Activated CD4-positive, alpha-beta memory T cell treated with anti-CD3 and anti-CD28 coated beads for 36 hours (primary cell): Measurements from ENCODE around the gene CIB1. TPM values are rescaled to one million over a fixed set of nuclear protein-coding genes. Genes with fewer than 3 reads are reported as not detected.

Source experiments
- CTCF ChIA-PET: fragments of 350-600 bp; sonication (Branson Sonifier 250); formaldehyde crosslinking; loops from one replicate; lab custom pipeline; 2021; ENCODE audit warnings: antibody characterized with exemption, inconsistent platforms; lab: Charles Lee
- POLR2A ChIA-PET: fragments of 350-600 bp; sonication (Branson Sonifier 250); formaldehyde crosslinking; loops from one replicate; lab custom pipeline; 2021; ENCODE audit warnings: antibody characterized with exemption; lab: Charles Lee
- DNase-seq: peaks from one replicate; pipeline ENCODE4 v3.0.0-alpha.2; 2020
- H3K27ac Mint-ChIP-seq: one replicate; pipeline ENCODE4 v1.8.0; 2021; ENCODE audit warnings: mixed read lengths
- H3K27me3 Mint-ChIP-seq: one replicate; pipeline ENCODE4 v1.8.0; 2021; ENCODE audit warnings: mixed read lengths
- H3K36me3 Mint-ChIP-seq: one replicate; pipeline ENCODE4 v1.8.0; 2021; ENCODE audit warnings: mixed read lengths
- H3K4me1 Mint-ChIP-seq: one replicate; pipeline ENCODE4 v1.8.0; 2021; ENCODE audit warnings: low read depth, mixed read lengths
- H3K4me3 Mint-ChIP-seq: one replicate; pipeline ENCODE4 v1.8.0; 2021; ENCODE audit warnings: mild to moderate bottlenecking, mixed read lengths
- H3K9me3 Mint-ChIP-seq: one replicate; pipeline ENCODE4 v1.8.0; 2021; ENCODE audit warnings: mixed read lengths
- intact Hi-C: fragments of 100-400 bp; cut with micrococcal nuclease; formaldehyde crosslinking; loops from one replicate; pipeline ENCODE4 v1.15.1; 2023
- total RNA-seq, 2 experiments: library from RNA; stranded (reverse); gene quantifications; one replicate each; pipeline ENCODE4 v1.2.3, GENCODE V29; 2021

Gene CIB1
- total RNA-seq, 2 experiments from 2014 or later, result 162 to 170 TPM

DNA sequence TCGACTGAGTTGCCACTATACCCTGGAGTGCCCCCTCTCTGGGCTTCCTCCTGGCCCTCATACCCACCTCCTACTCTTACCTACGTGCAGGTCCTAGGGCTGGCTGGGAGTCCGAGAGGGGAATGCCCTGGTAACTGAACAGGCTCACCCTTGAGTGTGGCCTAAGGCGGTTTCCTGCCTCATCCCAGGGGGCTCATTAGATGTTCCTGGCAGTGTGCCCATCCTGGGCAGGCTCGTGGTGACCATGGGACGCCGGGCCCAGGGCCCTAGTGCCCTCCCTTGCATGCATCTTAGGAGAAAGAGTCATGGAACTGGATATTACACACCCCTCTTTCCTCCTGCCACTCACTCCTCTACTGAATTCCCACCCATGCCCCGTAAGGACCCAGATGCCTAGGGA, 29.8 kb downstream of the CIB1 start:
- ChIA-PET CTCF (interaction anchor here (1.7 to 2.4 kb wide), 2 partner anchors 14 to 17 kb away, joined by 5 to 11 read pairs; no protein-coding TSS in a partner anchor), POLR2A (no interaction called here)
- H3K4me1 Mint-ChIP-seq, result peaks cover 26% of the 10 kb centered on the region
- H3K27me3 Mint-ChIP-seq, result no peaks in the 10 kb centered on the region
- no peaks in the 10 kb centered on the region for H3K36me3 Mint-ChIP-seq
- H3K9me3 Mint-ChIP-seq, result no peaks in the 10 kb centered on the region
- no peak overlapping the region for H3K4me3 Mint-ChIP-seq
- intact Hi-C loops, result no loop called here
- H3K27ac Mint-ChIP-seq, result no peak overlapping the region
- no peak for DNase-seq

GRCh38 chr15:90203473-90203872, 30.3 kb downstream of the CIB1 start:
- no peaks in the 10 kb centered on the region for H3K9me3 Mint-ChIP-seq
- intact Hi-C loops, result no loop called here

DNA sequence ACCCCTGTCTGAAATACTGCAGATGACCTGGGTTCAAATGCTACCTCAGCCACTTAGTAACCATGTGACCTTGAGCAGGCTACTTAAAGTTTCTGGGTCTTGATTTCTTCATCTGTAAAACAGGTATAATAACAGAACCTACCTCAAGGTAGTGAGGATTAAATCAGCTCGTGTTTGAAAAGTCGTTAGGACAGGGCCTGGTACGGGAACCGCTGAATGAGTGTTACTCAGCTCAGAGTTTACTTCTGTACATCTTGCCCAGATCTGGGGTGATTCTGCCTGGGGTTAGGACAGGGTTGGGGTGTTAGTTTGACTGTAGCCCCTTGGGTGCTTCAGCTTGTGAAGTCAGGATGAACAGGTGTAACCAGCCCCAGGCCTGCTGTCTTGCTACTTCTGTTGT, 30.8 kb downstream of the CIB1 start:
- H3K4me1 Mint-ChIP-seq, result peaks cover 23% of the 10 kb centered on the region
- no peaks in the 10 kb centered on the region for H3K36me3 Mint-ChIP-seq
- H3K27me3 Mint-ChIP-seq, result no peaks in the 10 kb centered on the region
- no peaks in the 10 kb centered on the region for H3K9me3 Mint-ChIP-seq
- ChIA-PET POLR2A (interaction anchor here (1.0 kb wide), 1 partner anchor 26 kb away, joined by 3 read pairs; no protein-coding TSS in a partner anchor), CTCF (interaction anchor here (0.6 to 1.7 kb wide), 2 partner anchors 18 to 724 kb away, joined by 3 to 5 read pairs; no protein-coding TSS in a partner anchor)
- no peak for DNase-seq
- H3K27ac Mint-ChIP-seq, result no peak overlapping the region
- intact Hi-C loops, result no loop called here
- H3K4me3 Mint-ChIP-seq, result peak overlapping the region; percentile 74

More at GRCh38 chr15:90203473-90203872, 30.3 kb downstream of the CIB1 start:
- Mint-ChIP-seq H3K36me3 (no peaks in the 10 kb centered on the region), H3K4me1 (peaks cover 23% of the 10 kb centered on the region), H3K27me3 (no peaks in the 10 kb centered on the region), H3K4me3 (no peak overlapping the region), H3K27ac (no peak overlapping the region)
- CTCF ChIA-PET, result interaction anchor here (1.7 kb wide), 1 partner anchor 18 kb away, joined by 5 read pairs; no protein-coding TSS in a partner anchor
- DNase-seq, result no peak
- POLR2A ChIA-PET, result interaction anchor here (1.0 kb wide), 1 partner anchor 25 kb away, joined by 3 read pairs; no protein-coding TSS in a partner anchor

DNA sequence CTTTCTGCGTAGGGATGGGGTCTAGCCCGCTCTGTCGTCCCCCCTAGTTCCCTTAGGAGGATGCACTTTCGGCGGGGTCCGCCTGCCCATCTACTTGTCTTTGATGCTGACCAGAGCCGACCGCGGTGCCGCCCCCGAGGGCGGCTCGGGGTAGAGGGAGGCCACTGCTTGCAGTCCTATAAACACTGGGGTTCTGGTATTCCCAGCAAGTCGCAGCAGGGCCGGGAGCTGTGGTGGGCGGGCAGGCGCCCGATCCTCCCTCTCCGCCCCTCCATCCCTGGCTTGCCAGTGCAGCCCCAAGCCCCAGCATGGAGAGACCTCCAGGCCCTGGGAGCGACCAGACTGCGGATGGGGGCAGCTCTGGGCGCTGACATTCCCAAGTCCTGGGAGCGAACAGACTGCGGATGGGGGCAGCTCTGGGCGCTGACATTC, 31.8 kb downstream of the CIB1 start:
- Mint-ChIP-seq H3K36me3 (no peaks in the 10 kb centered on the region), H3K27me3 (no peaks in the 10 kb centered on the region), H3K4me1 (peaks cover 23% of the 10 kb centered on the region), H3K9me3 (no peaks in the 10 kb centered on the region), H3K27ac (no peak overlapping the region), H3K4me3 (peak overlapping the region; percentile 74)
- ChIA-PET POLR2A (interaction anchor here (1.0 to 2.6 kb wide), 4 partner anchors 10 to 308 kb away, joined by 3 to 23 read pairs (median 4); partner anchors contain the start of genes AP3S2, CIB1 and GDPGP1), CTCF (interaction anchor here (1.0 to 2.6 kb wide), 3 partner anchors 10 to 19 kb away, joined by 4 to 10 read pairs (median 6); no protein-coding TSS in a partner anchor)
- intact Hi-C loops, result loop anchor here (2.0 kb wide), 1 partner anchor 17 kb away; no protein-coding TSS in a partner anchor
- no peak for DNase-seq

GRCh38 chr15:90201130-90201943, 32.4 kb downstream of the CIB1 start, which contains the start of gene SEMA4B:
SEMA4B (plus strand) TSS chr15:90201330; CDS start chr15:90201579, 249 bp downstream.
- DNase-seq, result peak; percentile 77
- ChIA-PET CTCF (interaction anchor here (0.6 to 2.6 kb wide), 13 partner anchors 9 to 466 kb away, joined by 3 to 10 read pairs (median 4); no protein-coding TSS in a partner anchor), POLR2A (interaction anchor here (0.8 to 2.6 kb wide), 5 partner anchors 8 to 308 kb away, joined by 3 to 23 read pairs (median 3); partner anchors contain the start of genes AP3S2, CIB1 and GDPGP1)
- Mint-ChIP-seq H3K4me3 (peak within 1 kb of the TSS; percentile 76), H3K36me3 (no peaks in the 10 kb centered on the region), H3K9me3 (no peaks in the 10 kb centered on the region), H3K27ac (peak within 1 kb of the TSS; percentile 62), H3K27me3 (no peaks in the 10 kb centered on the region), H3K4me1 (peaks cover 18% of the 10 kb centered on the region)
- intact Hi-C loops, result loop anchor here (2.0 kb wide), 1 partner anchor 17 kb away; no protein-coding TSS in a partner anchor

DNA sequence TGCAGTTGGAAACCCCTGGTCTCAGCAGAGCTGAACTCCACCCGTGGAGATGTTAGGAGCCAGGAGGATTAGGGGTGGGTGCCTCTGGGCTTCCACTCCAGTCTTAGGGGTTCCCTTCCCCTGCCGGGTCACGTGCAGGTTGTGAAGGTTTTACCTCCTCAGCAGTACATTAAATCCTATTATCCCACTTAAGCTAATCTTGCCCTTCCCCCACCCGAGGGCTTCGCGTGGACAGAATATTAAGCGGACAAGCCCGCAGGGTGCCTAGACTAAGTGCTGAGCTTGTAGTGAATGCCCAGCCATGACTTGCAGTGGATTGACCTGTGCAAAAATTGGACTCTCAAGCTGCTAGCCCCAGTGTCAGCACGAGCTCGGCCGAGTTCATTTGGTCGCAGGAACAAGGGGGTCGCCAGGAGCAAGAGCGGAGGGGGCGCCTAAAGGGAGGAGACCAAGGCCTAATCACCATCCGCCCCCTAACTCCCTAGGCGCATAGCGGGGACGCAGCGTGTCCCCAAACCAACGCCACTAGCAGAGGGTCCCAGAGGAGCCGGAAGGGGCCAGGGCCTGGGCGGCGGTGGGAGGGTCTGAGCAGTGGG, 33.1 kb downstream of the CIB1 start:
- H3K9me3 Mint-ChIP-seq, result no peaks in the 10 kb centered on the region
- intact Hi-C loops, result loop anchor here (2.0 kb wide), 1 partner anchor 16 kb away; no protein-coding TSS in a partner anchor
- H3K4me1 Mint-ChIP-seq, result peaks cover 17% of the 10 kb centered on the region
- POLR2A ChIA-PET, result interaction anchor here (0.8 to 2.6 kb wide), 4 partner anchors 9 to 307 kb away, joined by 3 to 23 read pairs (median 4); partner anchors contain the start of genes AP3S2, CIB1 and GDPGP1
- no peak for DNase-seq
- peak overlapping the region; percentile 62 for H3K27ac Mint-ChIP-seq
- CTCF ChIA-PET, result interaction anchor here (0.6 to 2.6 kb wide), 12 partner anchors 13 to 465 kb away, joined by 3 to 10 read pairs (median 4); no protein-coding TSS in a partner anchor
- peak overlapping the region; percentile 76 for H3K4me3 Mint-ChIP-seq
- no peaks in the 10 kb centered on the region for H3K27me3 Mint-ChIP-seq
- H3K36me3 Mint-ChIP-seq, result no peaks in the 10 kb centered on the region

DNA sequence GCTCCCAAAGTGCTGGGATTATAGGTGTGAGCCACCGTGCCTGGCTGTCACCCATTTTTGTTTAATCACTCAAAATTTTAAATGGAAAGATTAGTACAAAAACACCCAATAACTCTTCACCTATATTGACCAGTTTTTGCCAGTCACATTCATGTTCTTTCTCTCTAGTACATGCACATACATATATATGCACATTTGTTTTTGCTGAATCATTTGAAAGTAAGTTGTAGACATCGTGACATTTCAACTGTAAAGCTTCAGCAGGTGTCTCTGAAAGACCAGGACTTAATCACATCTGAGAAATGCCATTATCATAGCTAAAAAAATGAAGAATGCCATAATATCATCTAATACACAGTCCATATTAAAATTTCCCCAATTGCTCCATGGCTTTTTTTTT, 39.1 kb downstream of the CIB1 start:
- Mint-ChIP-seq H3K4me3 (no peak overlapping the region), H3K27ac (no peak overlapping the region), H3K27me3 (no peaks in the 10 kb centered on the region), H3K9me3 (no peaks in the 10 kb centered on the region), H3K4me1 (peaks cover 18% of the 10 kb centered on the region), H3K36me3 (no peaks in the 10 kb centered on the region)
- ChIA-PET CTCF (interaction anchor here (1.3 kb wide), 1 partner anchor 108 kb away, joined by 3 read pairs; no protein-coding TSS in a partner anchor), POLR2A (interaction anchor here (0.7 kb wide), 1 partner anchor 39 kb away, joined by 3 read pairs; the partner anchor contains the start of gene CIB1)
- intact Hi-C loops, result no loop called here
- DNase-seq, result no peak

DNA sequence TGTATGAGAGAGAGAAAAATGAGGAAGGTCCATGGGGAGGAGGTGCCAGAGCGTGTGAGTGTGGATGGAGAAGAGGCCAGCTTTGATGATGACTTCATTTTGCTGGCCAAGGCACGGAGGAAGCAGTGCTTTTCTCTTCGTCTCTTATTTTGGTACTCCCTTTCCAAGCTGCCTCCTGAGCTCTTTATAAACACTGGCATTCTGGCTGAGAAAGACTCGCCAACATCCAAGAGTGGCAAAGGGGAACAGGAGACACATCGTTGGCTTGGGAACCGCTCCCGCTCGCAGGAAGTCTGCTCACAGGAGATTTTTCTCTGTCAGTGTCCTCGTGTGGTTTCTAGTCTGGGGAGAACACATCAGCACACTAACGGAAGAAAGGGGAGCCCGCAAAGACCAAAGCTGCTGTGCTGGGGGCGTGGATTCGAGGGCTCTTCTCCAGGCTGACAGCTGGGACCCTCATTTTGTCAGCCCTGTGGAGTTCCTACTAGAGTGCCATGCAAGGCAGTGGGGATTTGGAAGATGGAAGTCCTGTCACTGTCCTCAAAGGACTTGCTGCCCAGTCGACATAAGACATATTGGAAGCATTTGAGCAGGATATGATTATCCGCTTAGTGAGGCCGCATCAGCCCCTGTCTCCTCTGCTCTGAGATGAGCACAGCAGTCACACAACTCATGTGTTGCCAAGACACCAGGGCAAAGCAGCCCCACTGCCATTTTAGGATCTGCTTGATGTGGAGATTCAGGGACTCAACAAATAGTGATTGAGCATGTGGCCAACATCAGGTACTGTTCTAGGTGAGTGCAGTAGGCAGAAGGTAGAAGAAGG, 40.6 kb downstream of the CIB1 start:
- no peak for DNase-seq
- CTCF ChIA-PET, result interaction anchor here (1.3 kb wide), 1 partner anchor 107 kb away, joined by 3 read pairs; no protein-coding TSS in a partner anchor
- intact Hi-C loops, result no loop called here
- Mint-ChIP-seq H3K9me3 (no peaks in the 10 kb centered on the region), H3K4me3 (no peak overlapping the region), H3K36me3 (no peaks in the 10 kb centered on the region), H3K4me1 (peaks cover 18% of the 10 kb centered on the region), H3K27me3 (no peaks in the 10 kb centered on the region), H3K27ac (no peak overlapping the region)
- POLR2A ChIA-PET, result interaction anchor here (0.6 to 0.7 kb wide), 2 partner anchors 209 to 1546 kb away, joined by 3 read pairs; no protein-coding TSS in a partner anchor

DNA sequence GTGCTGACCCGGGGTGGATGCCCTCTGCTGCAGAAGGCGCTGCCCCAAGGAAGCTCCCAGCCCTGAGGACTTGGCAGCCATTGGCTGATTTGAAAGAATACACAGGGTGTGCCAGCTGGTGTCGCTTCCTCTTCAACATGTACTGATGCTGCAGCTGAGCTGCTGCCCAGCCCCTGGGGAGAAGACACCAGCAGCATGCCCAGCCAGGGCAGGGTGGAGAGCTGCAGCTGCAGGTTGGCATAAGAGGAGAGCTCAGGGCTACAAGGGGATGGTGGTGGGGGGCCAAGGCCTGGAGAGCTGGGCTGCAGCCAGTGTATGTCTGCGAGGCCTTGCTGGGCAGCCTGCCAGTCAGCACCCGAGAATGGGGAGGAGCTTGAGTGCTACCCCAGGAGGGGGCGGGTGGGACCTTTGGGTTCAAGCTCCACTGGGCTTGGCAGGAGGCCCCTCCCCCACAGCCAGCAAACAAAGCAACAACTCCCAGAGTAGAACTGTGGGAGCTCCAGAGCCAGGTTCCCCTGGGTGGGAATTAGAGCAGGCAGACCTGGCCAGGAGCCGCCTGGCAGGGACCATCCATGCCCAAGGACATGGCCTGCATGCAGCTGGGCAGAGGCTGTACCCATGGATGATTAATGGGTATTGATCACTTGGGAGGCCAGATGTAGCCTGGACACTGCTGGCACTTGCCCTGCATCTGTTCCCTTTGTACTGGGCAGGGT, 41.8 kb downstream of the CIB1 start:
- Mint-ChIP-seq H3K27ac (peak overlapping the region; percentile 38), H3K27me3 (no peaks in the 10 kb centered on the region), H3K4me3 (no peak overlapping the region), H3K9me3 (no peaks in the 10 kb centered on the region), H3K4me1 (peaks cover 18% of the 10 kb centered on the region), H3K36me3 (no peaks in the 10 kb centered on the region)
- peak; percentile 56 for DNase-seq
- intact Hi-C loops, result no loop called here
- CTCF ChIA-PET, result interaction anchor here (1.2 kb wide), 2 partner anchors 9 to 29 kb away, joined by 3 to 4 read pairs; partner anchors contain the start of gene SEMA4B
- POLR2A ChIA-PET, result interaction anchor here (0.9 to 1.0 kb wide), 3 partner anchors 9 to 42 kb away, joined by 3 to 4 read pairs (median 4); partner anchors contain the start of genes CIB1, GDPGP1 and SEMA4B

DNA sequence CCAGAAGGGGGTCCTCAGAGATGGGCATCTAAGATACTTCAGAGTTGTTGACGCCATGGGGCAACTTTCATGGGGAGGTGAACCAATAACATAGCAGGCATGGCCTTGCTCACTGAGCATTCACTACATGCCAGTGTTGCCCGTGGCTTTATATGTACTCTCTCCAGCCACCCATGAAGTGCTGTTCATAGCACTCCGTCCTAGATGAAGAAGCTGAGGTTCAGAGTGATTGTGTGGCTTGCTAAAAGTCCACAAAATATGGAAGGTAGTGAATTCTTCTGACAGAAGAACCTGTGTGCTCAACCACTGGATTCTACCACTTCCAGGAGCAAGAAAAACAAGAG, 42.4 kb downstream of the CIB1 start:
- DNase-seq, result no peak
- Mint-ChIP-seq H3K27me3 (no peaks in the 10 kb centered on the region), H3K9me3 (no peaks in the 10 kb centered on the region), H3K4me3 (no peak overlapping the region), H3K4me1 (peaks cover 18% of the 10 kb centered on the region), H3K36me3 (no peaks in the 10 kb centered on the region), H3K27ac (no peak overlapping the region)
- ChIA-PET POLR2A (interaction anchor here (0.9 to 1.0 kb wide), 3 partner anchors 10 to 42 kb away, joined by 3 to 4 read pairs (median 4); partner anchors contain the start of genes CIB1, GDPGP1 and SEMA4B), CTCF (interaction anchor here (1.2 kb wide), 2 partner anchors 10 to 30 kb away, joined by 3 to 4 read pairs; partner anchors contain the start of gene SEMA4B)
- intact Hi-C loops, result no loop called here
